ENCODE measurements around the gene TMEM121.

The TMEM121 gene

DNA sequence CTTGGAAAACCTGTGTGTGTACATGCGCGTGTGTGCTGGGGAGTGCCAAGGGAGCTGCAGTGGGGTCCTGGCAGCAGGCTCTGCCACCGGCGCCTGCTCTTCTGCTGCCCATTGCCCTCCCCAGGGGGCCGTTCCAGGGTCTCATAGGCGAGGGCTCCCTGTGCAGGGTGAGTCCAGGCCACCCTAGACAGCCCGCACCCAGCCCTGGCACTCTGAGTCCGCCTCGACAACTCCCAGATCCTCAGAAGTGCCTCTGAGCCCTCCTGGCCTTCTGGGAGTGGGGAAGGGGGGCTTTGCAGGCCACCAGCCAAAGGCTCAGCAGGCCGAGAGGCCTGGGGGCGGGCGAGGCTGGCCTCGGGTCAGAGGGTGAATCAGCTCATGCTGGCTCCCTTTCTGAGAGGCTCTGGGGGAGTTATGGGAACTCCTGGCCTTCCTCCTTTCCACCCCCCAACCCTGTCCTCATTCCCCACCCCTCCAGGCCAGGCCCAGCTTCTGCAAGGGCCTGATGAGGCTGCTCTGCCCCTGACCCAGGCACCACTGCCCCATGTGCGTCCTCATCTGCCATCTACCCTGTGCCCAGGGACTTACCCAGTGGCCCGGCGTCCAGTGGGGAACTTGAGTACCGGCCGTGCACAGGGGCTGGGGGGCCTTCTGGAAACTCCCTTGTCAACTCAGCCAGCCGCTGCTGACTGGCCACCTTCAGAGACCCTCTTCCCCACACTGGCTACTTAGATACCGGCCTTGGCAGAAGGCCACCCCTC, 37.4 kb upstream of the TMEM121 start:
- H3K4me3 ChIP-seq (ENCODE audit: low read length in 2 of 2) = peak overlapping the region; percentile 64 to 78
- H3K9ac ChIP-seq (ENCODE audit: low read length in 2 of 2) = no peak overlapping the region

DNA sequence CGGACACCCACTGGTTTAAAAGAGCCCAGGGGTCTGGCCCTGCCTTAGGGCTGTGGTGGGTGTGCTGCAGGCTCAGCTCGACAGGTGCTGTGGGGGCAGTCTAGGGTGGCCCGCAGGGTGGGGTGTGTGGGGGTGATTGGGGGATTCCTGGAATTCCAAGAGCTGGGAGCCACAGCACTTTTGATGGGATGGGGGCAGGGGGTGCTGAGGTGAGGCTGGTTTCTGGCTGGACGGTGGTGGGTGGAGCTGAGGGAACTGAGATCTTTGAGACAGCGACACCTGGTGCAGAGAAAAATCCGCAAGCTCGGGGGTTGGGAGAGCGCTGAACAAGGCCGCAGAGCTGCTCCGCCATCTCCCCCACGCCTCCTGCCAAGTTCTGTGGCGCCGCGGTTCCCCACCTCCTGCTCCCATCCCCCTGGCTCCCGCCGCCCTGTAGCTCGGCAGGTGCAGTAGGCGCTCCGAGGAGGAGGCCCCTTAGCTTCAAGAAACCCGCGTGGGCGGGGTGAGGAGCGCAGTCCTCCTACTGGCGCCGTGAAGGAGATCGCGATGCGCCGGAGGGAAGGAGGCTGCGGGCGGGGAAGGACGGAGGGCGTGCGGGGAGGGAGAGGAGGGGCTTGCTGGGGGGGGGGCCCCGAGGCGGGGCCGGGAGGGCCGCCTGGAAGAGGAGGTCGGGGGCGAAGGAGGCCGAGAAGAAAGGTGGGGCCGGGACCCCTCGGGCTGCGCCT, 36.7 kb upstream of the TMEM121 start:
- Histone ChIP-seq H3K4me3 (ENCODE audit: low read length in 2 of 2) (peak overlapping the region; percentile 64 to 78), H3K9ac (ENCODE audit: low read length in 2 of 2) (peak overlapping the region; percentile 66 to 68), H3K27ac (ENCODE audit: low read length) (peak overlapping the region; percentile 70), H3K36me3 (ENCODE audit: control insufficient read depth in 2 of 2, insufficient read depth in 2 of 2, low read length in 2 of 2) (no peaks in the 10 kb centered on the region), H3K9me3 (ENCODE audit: control insufficient read depth in 2 of 2, low read length in 2 of 2) (no peaks in the 10 kb centered on the region), H3K27me3 (ENCODE audit: control insufficient read depth in 1 of 2, insufficient read depth in 2 of 2, low read length in 2 of 2) (peaks cover 2 to 19% of the 10 kb centered on the region in 2 donors), H3K4me1 (ENCODE audit: control insufficient read depth, insufficient read depth, low read length) (peaks cover 62% of the 10 kb centered on the region)

More for the DNA sequence above, 37.4 kb upstream of the TMEM121 start:
- Histone ChIP-seq H3K4me1 (ENCODE audit: control insufficient read depth, insufficient read depth, low read length) (peaks cover 69% of the 10 kb centered on the region), H3K9me3 (ENCODE audit: control insufficient read depth in 2 of 2, low read length in 2 of 2) (no peaks in the 10 kb centered on the region), H3K27me3 (ENCODE audit: control insufficient read depth in 1 of 2, insufficient read depth in 2 of 2, low read length in 2 of 2) (peaks cover 2 to 19% of the 10 kb centered on the region in 2 donors), H3K36me3 (ENCODE audit: control insufficient read depth in 2 of 2, insufficient read depth in 2 of 2, low read length in 2 of 2) (no peaks in the 10 kb centered on the region), H3K27ac (ENCODE audit: low read length) (peak overlapping the region; percentile 70)

DNA sequence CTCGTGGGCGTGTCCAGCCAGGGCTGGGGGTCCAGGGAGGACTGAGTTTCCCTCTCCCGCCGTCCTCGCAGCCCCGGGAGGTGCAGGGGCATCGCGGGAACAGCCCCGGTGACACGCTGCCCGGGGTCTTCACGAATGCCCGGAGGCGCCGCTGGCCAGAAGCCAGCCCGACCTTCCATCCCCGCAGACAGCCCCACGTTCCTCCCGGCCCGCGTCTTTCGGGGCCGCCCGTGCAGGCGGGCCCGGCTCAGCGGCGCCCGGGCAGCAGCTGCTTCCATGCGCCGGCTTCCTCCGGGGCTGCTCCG, 36.2 kb upstream of the TMEM121 start:
- Histone ChIP-seq H3K4me1 (ENCODE audit: control insufficient read depth, insufficient read depth, low read length) (peaks cover 57% of the 10 kb centered on the region), H3K4me3 (ENCODE audit: low read length in 2 of 2) (peak overlapping the region; percentile 64 to 78), H3K9ac (ENCODE audit: low read length in 2 of 2) (peak overlapping the region; percentile 66 to 68), H3K27me3 (ENCODE audit: control insufficient read depth in 1 of 2, insufficient read depth in 2 of 2, low read length in 2 of 2) (peaks cover 2 to 19% of the 10 kb centered on the region in 2 donors), H3K9me3 (ENCODE audit: control insufficient read depth in 2 of 2, low read length in 2 of 2) (no peaks in the 10 kb centered on the region), H3K36me3 (ENCODE audit: control insufficient read depth in 2 of 2, insufficient read depth in 2 of 2, low read length in 2 of 2) (no peaks in the 10 kb centered on the region), H3K27ac (ENCODE audit: low read length) (peak overlapping the region; percentile 70)

DNA sequence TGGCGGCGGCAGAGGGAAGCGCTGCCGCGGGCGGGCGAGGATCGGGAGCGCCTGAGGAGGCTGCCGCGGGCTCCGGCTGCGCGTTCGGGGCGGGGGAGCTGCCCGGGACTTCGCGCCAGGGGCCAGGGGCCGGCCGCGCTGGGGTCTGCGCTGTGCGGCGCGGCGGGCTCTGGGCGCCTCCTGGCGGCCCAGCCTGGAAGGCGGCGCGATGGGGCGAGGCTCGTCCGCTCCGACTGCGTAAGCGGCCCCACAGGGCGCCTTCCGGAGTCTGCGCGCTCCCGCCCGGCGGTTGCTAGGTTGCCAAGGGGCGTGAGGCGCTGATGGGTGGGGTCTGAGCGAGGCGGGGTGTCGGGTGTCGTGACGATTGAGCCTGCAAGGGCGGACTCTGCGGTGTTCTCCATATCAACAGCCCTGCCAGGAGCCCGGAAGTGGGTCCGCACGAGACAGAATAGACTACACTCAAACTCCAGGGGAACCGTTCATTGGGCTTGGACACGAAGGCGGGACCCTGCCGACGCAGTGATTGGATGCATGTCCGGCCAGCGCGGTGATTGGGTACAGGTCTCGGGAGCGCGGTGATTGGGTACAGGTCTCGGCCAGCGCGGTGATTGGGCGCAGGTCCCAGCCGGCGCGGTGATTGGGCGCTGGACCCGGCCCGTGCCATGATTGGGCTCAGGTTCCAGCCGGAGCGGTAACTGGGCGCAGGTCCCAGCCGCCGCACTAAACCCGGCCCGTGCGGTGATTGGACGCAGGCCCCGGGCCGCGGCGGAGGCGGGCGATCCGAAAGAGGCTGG, 35.6 kb upstream of the TMEM121 start, which contains the start of gene TEDC1:
TEDC1 (plus strand) TSS at position 675 of the 794 bp plus-strand sequence. CDS start 130 bp downstream, outside the sequence.
- Histone ChIP-seq H3K36me3 (ENCODE audit: control insufficient read depth in 2 of 2, insufficient read depth in 2 of 2, low read length in 2 of 2) (no peaks in the 10 kb centered on the region), H3K9ac (ENCODE audit: low read length in 2 of 2) (peak within 1 kb of the TSS; percentile 66 to 68), H3K4me1 (ENCODE audit: control insufficient read depth, insufficient read depth, low read length) (peaks cover 52% of the 10 kb centered on the region), H3K9me3 (ENCODE audit: control insufficient read depth in 2 of 2, low read length in 2 of 2) (no peaks in the 10 kb centered on the region), H3K27me3 (ENCODE audit: control insufficient read depth in 1 of 2, insufficient read depth in 2 of 2, low read length in 2 of 2) (peaks cover 2 to 19% of the 10 kb centered on the region in 2 donors), H3K4me3 (ENCODE audit: low read length in 2 of 2) (peak within 1 kb of the TSS; percentile 64 to 78), H3K27ac (ENCODE audit: low read length) (peak within 1 kb of the TSS; percentile 70)

DNA sequence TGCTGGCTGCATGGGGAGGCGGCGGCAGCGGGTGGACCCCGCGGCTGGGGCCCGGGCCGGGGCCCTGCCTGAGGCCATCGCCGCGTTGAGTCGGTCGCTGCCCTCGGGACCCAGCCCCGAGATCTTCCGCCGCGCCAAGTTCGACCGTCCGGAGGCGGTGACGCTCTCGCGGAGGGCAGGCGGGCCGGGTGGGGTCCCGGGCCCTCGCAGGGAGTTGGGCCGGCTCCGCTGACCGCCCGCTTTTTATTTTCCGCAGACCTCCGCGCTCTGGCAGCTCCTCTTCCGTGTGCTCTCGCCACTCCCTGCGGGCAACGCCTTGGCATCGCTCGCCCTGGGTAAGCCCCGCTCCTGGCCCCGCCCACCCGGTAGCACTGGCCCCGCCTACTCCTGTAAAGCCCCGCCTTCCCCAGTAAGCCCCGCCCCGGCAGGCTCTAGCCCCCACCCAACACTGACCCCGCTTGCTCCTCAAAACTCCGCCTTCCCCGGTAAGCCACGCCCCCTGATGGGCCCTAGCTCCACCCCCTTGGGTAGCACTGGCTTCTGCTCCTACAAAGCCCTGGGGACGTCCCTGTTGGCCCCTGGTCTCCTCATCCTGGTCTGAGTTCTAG, 34.9 kb upstream of the TMEM121 start:
- Histone ChIP-seq H3K9ac (ENCODE audit: low read length in 2 of 2) (peak overlapping the region in 1 of 2 donors; percentile 45), H3K27me3 (ENCODE audit: control insufficient read depth in 1 of 2, insufficient read depth in 2 of 2, low read length in 2 of 2) (peaks cover 0 to 12% of the 10 kb centered on the region in 2 donors), H3K36me3 (ENCODE audit: control insufficient read depth in 2 of 2, insufficient read depth in 2 of 2, low read length in 2 of 2) (no peaks in the 10 kb centered on the region), H3K27ac (ENCODE audit: low read length) (no peak overlapping the region), H3K4me3 (ENCODE audit: low read length in 2 of 2) (peak overlapping the region; percentile 53 to 74), H3K4me1 (ENCODE audit: control insufficient read depth, insufficient read depth, low read length) (peaks cover 45% of the 10 kb centered on the region), H3K9me3 (ENCODE audit: control insufficient read depth in 2 of 2, low read length in 2 of 2) (no peaks in the 10 kb centered on the region)

DNA sequence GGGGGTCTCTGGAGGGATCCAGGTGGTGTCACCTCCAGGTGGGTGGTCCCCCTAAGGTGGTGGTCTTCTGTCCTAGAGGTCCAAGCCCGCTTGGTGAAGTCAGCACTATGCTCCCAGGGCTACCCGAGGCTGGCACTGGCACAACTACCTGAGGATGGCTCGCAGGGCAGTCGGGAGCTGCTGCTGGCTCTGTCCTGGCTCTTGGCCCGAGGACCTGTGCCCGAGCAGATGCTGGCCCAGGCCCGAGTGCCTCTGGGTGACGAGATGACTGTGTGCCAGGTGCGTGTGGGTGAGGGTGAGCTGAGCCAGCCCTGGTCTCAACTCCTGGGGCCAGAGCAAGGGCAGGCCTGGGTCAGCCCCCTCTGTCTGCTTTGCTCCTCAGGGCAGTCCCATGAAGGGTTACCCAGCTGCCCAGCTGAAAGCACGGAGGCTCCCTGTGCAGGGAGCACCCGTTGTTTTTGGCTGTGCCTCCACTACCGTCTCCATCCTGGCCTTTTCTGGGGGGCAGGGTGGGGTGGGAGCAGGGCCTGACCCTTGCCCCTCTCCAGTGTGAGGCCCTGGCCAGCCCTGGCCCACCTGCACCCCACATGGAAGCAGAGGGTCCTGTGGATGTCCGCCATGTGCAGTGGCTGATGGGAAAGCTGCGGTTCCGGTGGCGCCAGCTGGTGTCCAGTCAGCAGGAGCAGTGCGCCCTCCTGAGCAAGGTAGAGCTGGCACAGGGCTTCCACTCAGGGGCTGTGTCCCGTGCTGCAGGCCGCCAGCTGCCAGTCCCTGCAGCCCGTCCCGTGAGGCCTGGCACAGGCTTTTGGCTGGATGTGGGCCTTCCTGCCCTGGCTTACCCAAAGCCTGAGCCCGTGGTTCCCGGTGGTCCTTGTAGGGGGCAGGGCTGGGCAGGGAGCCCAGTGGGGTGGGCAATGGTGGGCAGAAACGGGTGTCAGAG, 34.1 kb upstream of the TMEM121 start:
- H3K27me3 ChIP-seq (ENCODE audit: control insufficient read depth in 1 of 2, insufficient read depth in 2 of 2, low read length in 2 of 2) = peaks cover 0 to 5% of the 10 kb centered on the region in 2 donors
- H3K27ac ChIP-seq (ENCODE audit: low read length) = no peak overlapping the region
- no peaks in the 10 kb centered on the region for H3K36me3 ChIP-seq (ENCODE audit: control insufficient read depth in 2 of 2, insufficient read depth in 2 of 2, low read length in 2 of 2)
- H3K9ac ChIP-seq (ENCODE audit: low read length in 2 of 2) = no peak overlapping the region
- no peak overlapping the region for H3K4me3 ChIP-seq (ENCODE audit: low read length in 2 of 2)
- no peaks in the 10 kb centered on the region for H3K9me3 ChIP-seq (ENCODE audit: control insufficient read depth in 2 of 2, low read length in 2 of 2)
- peaks cover 37% of the 10 kb centered on the region for H3K4me1 ChIP-seq (ENCODE audit: control insufficient read depth, insufficient read depth, low read length)

DNA sequence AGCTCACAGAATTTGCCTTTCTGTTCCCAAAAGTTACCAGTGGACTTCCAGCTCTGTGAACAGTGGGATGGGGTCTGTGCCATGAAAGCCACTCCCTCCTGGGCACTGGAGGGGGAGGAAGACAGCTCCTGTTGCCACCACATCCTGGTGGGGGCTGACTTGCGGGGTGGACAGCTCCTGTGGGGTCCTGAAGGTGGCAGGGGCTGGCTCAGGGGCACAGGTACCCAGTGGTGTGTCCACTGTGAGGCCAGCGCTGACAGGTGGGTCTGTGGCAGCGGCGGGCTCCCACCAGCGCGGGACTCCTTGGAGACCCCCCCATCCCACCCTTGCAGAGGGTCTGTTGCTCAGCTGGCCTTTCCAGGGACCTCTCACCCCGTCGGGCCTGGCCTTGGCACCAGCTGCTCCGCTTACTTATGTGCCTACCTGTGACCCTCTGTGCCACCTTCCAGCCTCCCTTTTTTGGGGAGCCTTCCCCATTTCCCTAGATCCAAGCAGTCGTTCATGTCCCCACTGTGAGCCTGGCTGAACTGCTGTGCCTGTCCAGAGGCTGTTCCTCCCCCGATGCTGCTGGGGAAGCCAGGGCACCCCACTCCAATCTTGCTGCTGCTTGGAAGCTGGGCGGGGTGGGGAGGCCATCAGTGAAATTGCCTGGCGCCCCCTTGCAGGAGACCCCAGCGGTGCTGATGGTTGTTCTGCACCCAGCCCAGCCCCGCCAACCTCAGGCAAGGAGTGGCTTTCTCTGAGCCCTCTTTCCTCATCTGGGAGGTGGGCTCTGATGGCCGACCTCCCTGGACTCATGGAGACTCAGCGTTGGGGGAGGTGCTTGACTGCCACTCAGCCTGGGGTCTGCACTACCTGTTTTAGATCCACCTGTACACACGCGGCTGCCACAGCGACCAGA, 33.2 kb upstream of the TMEM121 start:
- Histone ChIP-seq H3K36me3 (ENCODE audit: control insufficient read depth in 2 of 2, insufficient read depth in 2 of 2, low read length in 2 of 2) (no peaks in the 10 kb centered on the region), H3K27ac (ENCODE audit: low read length) (no peak overlapping the region), H3K9me3 (ENCODE audit: control insufficient read depth in 2 of 2, low read length in 2 of 2) (no peaks in the 10 kb centered on the region), H3K27me3 (ENCODE audit: control insufficient read depth in 1 of 2, insufficient read depth in 2 of 2, low read length in 2 of 2) (no peaks in the 10 kb centered on the region), H3K9ac (ENCODE audit: low read length in 2 of 2) (no peak overlapping the region), H3K4me3 (ENCODE audit: low read length in 2 of 2) (no peak overlapping the region), H3K4me1 (ENCODE audit: control insufficient read depth, insufficient read depth, low read length) (peaks cover 30% of the 10 kb centered on the region)

DNA sequence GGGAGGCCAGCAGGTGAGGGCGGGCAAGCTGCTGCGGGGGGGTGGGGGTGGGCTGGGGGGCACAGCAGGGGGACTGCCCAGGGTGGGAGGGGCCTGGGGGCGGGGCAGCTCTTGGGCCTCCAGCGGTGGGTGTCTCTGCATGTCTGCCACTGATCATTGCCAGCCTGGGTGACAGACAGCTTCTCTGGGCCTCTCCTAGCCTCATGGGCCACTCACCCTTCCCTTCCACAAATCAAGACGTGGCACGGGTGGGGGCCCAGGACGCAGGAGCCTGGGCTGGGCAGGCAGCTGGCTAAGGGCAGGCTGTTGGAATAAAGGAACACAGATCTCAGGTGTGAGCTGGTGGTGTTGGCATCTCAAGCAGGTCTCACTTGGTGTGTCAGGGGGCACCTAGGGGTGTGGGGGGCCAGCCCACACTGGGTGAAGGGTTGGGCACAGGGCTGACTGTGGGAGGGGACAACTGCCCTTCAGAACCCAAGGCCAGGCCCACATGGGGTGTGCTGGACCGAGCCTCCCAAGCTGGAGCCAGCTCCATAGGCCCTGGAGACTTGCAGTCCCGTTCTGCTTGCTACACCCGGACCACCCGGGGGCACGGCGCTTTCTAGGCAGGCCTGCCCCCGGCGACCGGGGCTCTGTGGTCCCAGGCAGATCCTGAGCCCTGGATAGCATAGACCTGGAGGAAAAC, 32.3 kb upstream of the TMEM121 start:
- Histone ChIP-seq H3K4me1 (ENCODE audit: control insufficient read depth, insufficient read depth, low read length) (peaks cover 22% of the 10 kb centered on the region), H3K27me3 (ENCODE audit: control insufficient read depth in 1 of 2, insufficient read depth in 2 of 2, low read length in 2 of 2) (no peaks in the 10 kb centered on the region), H3K4me3 (ENCODE audit: low read length in 2 of 2) (no peak overlapping the region), H3K36me3 (ENCODE audit: control insufficient read depth in 2 of 2, insufficient read depth in 2 of 2, low read length in 2 of 2) (no peaks in the 10 kb centered on the region), H3K9ac (ENCODE audit: low read length in 2 of 2) (no peak overlapping the region), H3K27ac (ENCODE audit: low read length) (no peak overlapping the region), H3K9me3 (ENCODE audit: control insufficient read depth in 2 of 2, low read length in 2 of 2) (no peaks in the 10 kb centered on the region)

DNA sequence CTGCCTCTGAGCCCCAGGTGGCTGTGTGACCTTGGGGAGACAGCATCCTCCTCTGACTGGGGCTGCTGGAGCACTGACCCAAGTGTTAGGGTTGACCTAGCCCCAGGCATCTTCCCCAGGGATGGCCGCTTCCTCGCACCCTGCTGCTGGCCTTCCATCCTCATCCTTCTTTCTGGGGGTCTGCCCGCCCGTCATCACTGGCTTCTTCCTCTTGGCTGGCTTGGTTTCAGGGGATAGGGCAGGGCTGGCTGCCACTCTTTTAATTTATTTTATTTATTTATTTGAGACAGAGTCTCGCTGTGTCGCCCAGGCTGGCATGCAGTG, 31.8 kb upstream of the TMEM121 start:
- H3K9ac ChIP-seq (ENCODE audit: low read length in 2 of 2) = no peak overlapping the region
- no peaks in the 10 kb centered on the region for H3K27me3 ChIP-seq (ENCODE audit: control insufficient read depth in 1 of 2, insufficient read depth in 2 of 2, low read length in 2 of 2)
- no peaks in the 10 kb centered on the region for H3K9me3 ChIP-seq (ENCODE audit: control insufficient read depth in 2 of 2, low read length in 2 of 2)
- H3K4me1 ChIP-seq (ENCODE audit: control insufficient read depth, insufficient read depth, low read length) = peaks cover 17% of the 10 kb centered on the region
- H3K4me3 ChIP-seq (ENCODE audit: low read length in 2 of 2) = no peak overlapping the region
- H3K27ac ChIP-seq (ENCODE audit: low read length) = no peak overlapping the region
- H3K36me3 ChIP-seq (ENCODE audit: control insufficient read depth in 2 of 2, insufficient read depth in 2 of 2, low read length in 2 of 2) = no peaks in the 10 kb centered on the region
